MCF 10A (cell line): Measurements from ENCODE around the gene STK32B. TPM values are rescaled to one million over a fixed set of nuclear protein-coding genes. Genes with fewer than 3 reads are reported as not detected.

Experiments
- BruUV-seq: library from RNA; stranded (reverse); fragments of 400-500 nt; replicated peaks from 2 replicates; lab custom pipeline; 2021; lab: Mats Ljungman, UMichigan
- CTCF ChIA-PET: fragments of 300-600 bp; sonication (Branson Sonifier 250); formaldehyde crosslinking; extraction: SDS; loops from one replicate; lab custom pipeline; 2021; ENCODE audit warnings: antibody characterized with exemption, inconsistent platforms; lab: Yijun Ruan, JAX
- POLR2A ChIA-PET: fragments of 300-600, 350-650 bp; sonication (Branson Sonifier 250); formaldehyde crosslinking; extraction: SDS; loops from one replicate; lab custom pipeline; 2020; ENCODE audit warnings: antibody characterized with exemption, inconsistent platforms; lab: Yijun Ruan, JAX
- DNase-seq: peaks from one replicate; pipeline ENCODE4 v3.0.0-alpha.2; 2018; ENCODE audit not compliant: unreplicated experiment
- H3K27ac Mint-ChIP-seq: one replicate; pipeline ENCODE4 v1.8.0; 2022; ENCODE audit warnings: mild to moderate bottlenecking, low read depth, mixed read lengths; ENCODE audit not compliant: unreplicated experiment
- H3K27me3 Mint-ChIP-seq: one replicate; pipeline ENCODE4 v1.8.0; 2022; ENCODE audit warnings: mixed read lengths; ENCODE audit not compliant: insufficient read depth, unreplicated experiment
- H3K36me3 Mint-ChIP-seq: one replicate; pipeline ENCODE4 v1.8.0; 2022; ENCODE audit warnings: mild to moderate bottlenecking, moderate library complexity, mixed read lengths; ENCODE audit not compliant: insufficient read depth, unreplicated experiment
- H3K4me1 Mint-ChIP-seq: one replicate; pipeline ENCODE4 v1.8.0; 2022; ENCODE audit warnings: mixed read lengths; ENCODE audit not compliant: insufficient read depth, unreplicated experiment
- H3K4me3 Mint-ChIP-seq: one replicate; pipeline ENCODE4 v1.8.0; 2022; ENCODE audit warnings: mild to moderate bottlenecking, moderate library complexity, mixed read lengths; ENCODE audit not compliant: unreplicated experiment
- H3K9me3 Mint-ChIP-seq: one replicate; pipeline ENCODE4 v1.8.0; 2022; ENCODE audit warnings: mixed read lengths; ENCODE audit not compliant: unreplicated experiment
- intact Hi-C: fragments of 100-400 bp; cut with micrococcal nuclease; formaldehyde crosslinking; loops from 2 replicates; pipeline ENCODE4 v1.14.1; 2022
- total RNA-seq: library from RNA; stranded (reverse); gene quantifications from 2 replicates; pipeline ENCODE4 v1.2.3, GENCODE V29; 2022
- TF ChIP-seq, protein P1 (sequence below): fragments of 200-600 bp; IDR thresholded peaks from one replicate; pipeline ENCODE4 v1.8.0; 2022; ENCODE audit warnings: antibody characterized with exemption, mild to moderate bottlenecking; ENCODE audit not compliant: unreplicated experiment

The STK32B gene
- total RNA-seq, 1 experiment from 2014 or later = not detected

GRCh38 chr4:5191831-5192230 is 140.6 kb downstream of the STK32B start:
- TF ChIP-seq, protein P1, sequence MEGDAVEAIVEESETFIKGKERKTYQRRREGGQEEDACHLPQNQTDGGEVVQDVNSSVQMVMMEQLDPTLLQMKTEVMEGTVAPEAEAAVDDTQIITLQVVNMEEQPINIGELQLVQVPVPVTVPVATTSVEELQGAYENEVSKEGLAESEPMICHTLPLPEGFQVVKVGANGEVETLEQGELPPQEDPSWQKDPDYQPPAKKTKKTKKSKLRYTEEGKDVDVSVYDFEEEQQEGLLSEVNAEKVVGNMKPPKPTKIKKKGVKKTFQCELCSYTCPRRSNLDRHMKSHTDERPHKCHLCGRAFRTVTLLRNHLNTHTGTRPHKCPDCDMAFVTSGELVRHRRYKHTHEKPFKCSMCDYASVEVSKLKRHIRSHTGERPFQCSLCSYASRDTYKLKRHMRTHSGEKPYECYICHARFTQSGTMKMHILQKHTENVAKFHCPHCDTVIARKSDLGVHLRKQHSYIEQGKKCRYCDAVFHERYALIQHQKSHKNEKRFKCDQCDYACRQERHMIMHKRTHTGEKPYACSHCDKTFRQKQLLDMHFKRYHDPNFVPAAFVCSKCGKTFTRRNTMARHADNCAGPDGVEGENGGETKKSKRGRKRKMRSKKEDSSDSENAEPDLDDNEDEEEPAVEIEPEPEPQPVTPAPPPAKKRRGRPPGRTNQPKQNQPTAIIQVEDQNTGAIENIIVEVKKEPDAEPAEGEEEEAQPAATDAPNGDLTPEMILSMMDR = no peak
- no peak overlapping the region for H3K27ac Mint-ChIP-seq
- no peak overlapping the region for H3K4me3 Mint-ChIP-seq
- no peaks in the 10 kb centered on the region for H3K36me3 Mint-ChIP-seq
- H3K9me3 Mint-ChIP-seq = peaks cover 4% of the 10 kb centered on the region
- POLR2A ChIA-PET = no interaction called here
- BruUV-seq = no TSS peak
- intact Hi-C loops = no loop called here
- H3K27me3 Mint-ChIP-seq = no peaks in the 10 kb centered on the region
- no peak for DNase-seq
- CTCF ChIA-PET = no interaction called here
- H3K4me1 Mint-ChIP-seq = no peaks in the 10 kb centered on the region

DNA sequence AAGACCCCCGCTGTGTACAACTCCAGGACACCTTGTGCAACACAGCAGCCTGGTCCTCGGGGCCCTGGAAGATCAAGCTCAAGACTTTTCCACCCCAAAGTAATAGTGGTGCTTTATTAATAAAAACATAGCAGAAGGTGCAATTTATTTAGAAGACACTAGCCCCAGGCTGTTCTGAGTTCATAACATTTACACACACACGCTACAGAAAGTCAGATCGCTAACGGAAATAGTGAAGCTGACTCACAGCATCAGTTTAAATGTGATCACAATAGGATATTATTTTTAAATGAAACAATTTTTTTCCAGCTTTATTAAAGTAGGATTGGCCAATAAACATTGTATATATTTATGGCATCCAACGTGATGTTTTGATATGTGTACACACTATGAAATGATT is 141.0 kb downstream of the STK32B start:
- H3K4me1 Mint-ChIP-seq = no peaks in the 10 kb centered on the region
- DNase-seq = no peak
- ChIA-PET POLR2A (no interaction called here), CTCF (no interaction called here)
- TF ChIP-seq, protein P1 = no peak
- H3K27ac Mint-ChIP-seq = no peak overlapping the region
- no peaks in the 10 kb centered on the region for H3K9me3 Mint-ChIP-seq
- no TSS peak for BruUV-seq
- H3K4me3 Mint-ChIP-seq = no peak overlapping the region
- H3K27me3 Mint-ChIP-seq = no peaks in the 10 kb centered on the region
- no peaks in the 10 kb centered on the region for H3K36me3 Mint-ChIP-seq
- intact Hi-C loops = no loop called here

GRCh38 chr4:5192678-5193077 is 141.4 kb downstream of the STK32B start:
- no peak overlapping the region for H3K27ac Mint-ChIP-seq
- H3K4me3 Mint-ChIP-seq = no peak overlapping the region
- H3K27me3 Mint-ChIP-seq = no peaks in the 10 kb centered on the region
- no peaks in the 10 kb centered on the region for H3K4me1 Mint-ChIP-seq
- TF ChIP-seq, protein P1 = no peak
- POLR2A ChIA-PET = no interaction called here
- intact Hi-C loops = no loop called here
- DNase-seq = no peak
- CTCF ChIA-PET = no interaction called here
- no peaks in the 10 kb centered on the region for H3K9me3 Mint-ChIP-seq
- no TSS peak for BruUV-seq
- no peaks in the 10 kb centered on the region for H3K36me3 Mint-ChIP-seq

GRCh38 chr4:5198656-5199541 is 147.6 kb downstream of the STK32B start:
- TF ChIP-seq, protein P1 = no peak
- ChIA-PET POLR2A (no interaction called here), CTCF (no interaction called here)
- Mint-ChIP-seq H3K27me3 (no peaks in the 10 kb centered on the region), H3K4me3 (no peak overlapping the region), H3K9me3 (peaks cover 20% of the 10 kb centered on the region), H3K27ac (no peak overlapping the region), H3K4me1 (no peaks in the 10 kb centered on the region), H3K36me3 (no peaks in the 10 kb centered on the region)
- no TSS peak for BruUV-seq
- intact Hi-C loops = no loop called here
- DNase-seq = no peak
